K562 (cell line): Measurements from ENCODE around the gene RIMKLB.

ENCODE experiments used
- CEBPG ChIP-seq, 3 experiments: fragments of 200-800 bp in 1 of 3; sonication (Bioruptor generic) in 1 of 3; sonication (generic) in 1 of 3; formaldehyde crosslinking in 1 of 3; IDR thresholded peaks in 2 of 3; conservative IDR thresholded peaks in 1 of 3; 2 replicates each; pipeline versions ENCODE4 v1.6.1 to v1.8.0; 2016 to 2022; ENCODE audit warnings: missing compliant biosample characterization in 2 of 3, missing genetic modification characterization in 2 of 3, mild to moderate bottlenecking in 1 of 3, missing genetic modification reagents in 1 of 3
- EP300 ChIP-seq: IDR thresholded peaks from 2 replicates; pipeline ENCODE4 v1.6.1; 2012; ENCODE audit warnings: low read length, improper control_type of control experiment
- FOXA1 ChIP-seq: fragments of 450-650 bp; IDR thresholded peaks from 2 replicates; pipeline ENCODE4 v1.6.1; 2016; ENCODE audit warnings: mild to moderate bottlenecking, borderline replicate concordance
- JUN ChIP-seq, 2 experiments: sonication (generic) in 1 of 2; formaldehyde crosslinking in 1 of 2; IDR thresholded peaks; 2 replicates each; pipeline versions ENCODE4 v1.6.1 to v1.8.0; 2012 to 2022; ENCODE audit warnings: borderline replicate concordance in 2 of 2, mild to moderate bottlenecking in 2 of 2, improper control_type of control experiment in 1 of 2, low read depth in 1 of 2, low read length in 1 of 2, missing genetic modification reagents in 1 of 2
- POLR2A ChIP-seq: fragments of 450-650 bp; conservative IDR thresholded peaks from 2 replicates; pipeline ENCODE4 v1.6.1; 2016
- RAD51 ChIP-seq: fragments of 450-650 bp; IDR thresholded peaks from 2 replicates; pipeline ENCODE4 v1.7.1; 2016; ENCODE audit warnings: low read depth, mild to moderate bottlenecking, borderline replicate concordance
- SAP30 ChIP-seq: fragments of 200-600 bp; sonication (generic); IDR thresholded peaks from 2 replicates; pipeline ENCODE4 v1.6.1; 2012; ENCODE audit warnings: borderline replicate concordance, low read depth, mild to moderate bottlenecking, moderate library complexity, low read length, control low read depth, inconsistent platforms; ENCODE audit not compliant: insufficient read depth, poor library complexity, severe bottlenecking
- SETDB1 ChIP-seq: IDR thresholded peaks from one replicate; pipeline ENCODE4 v1.6.1; 2012; ENCODE audit warnings: low read length, control low read depth, inconsistent platforms
- SMARCB1 ChIP-seq: IDR thresholded peaks from 2 replicates; pipeline ENCODE4 v1.6.1; 2011; ENCODE audit warnings: improper control_type of control experiment, low read depth; ENCODE audit not compliant: insufficient read length
- TARDBP ChIP-seq: fragments of 450-650 bp; IDR thresholded peaks from 2 replicates; pipeline ENCODE4 v1.6.1; 2016
- YBX1 ChIP-seq: fragments of 450-650 bp; IDR thresholded peaks from 2 replicates; pipeline ENCODE4 v1.7.1; 2016; ENCODE audit warnings: mild to moderate bottlenecking
- TF ChIP-seq, protein P1 (sequence below), 3 experiments: IDR thresholded peaks in 2 of 3; conservative IDR thresholded peaks in 1 of 3; 2 replicates each; pipeline ENCODE4 v1.5.1; 2011 to 2012; ENCODE audit warnings: low read length in 3 of 3, mild to moderate bottlenecking in 3 of 3, control low read depth in 2 of 3, improper control_type of control experiment in 1 of 3, inconsistent platforms in 1 of 3, low read depth in 1 of 3, mixed read lengths in 1 of 3, moderate library complexity in 1 of 3; ENCODE audit not compliant: insufficient read depth in 2 of 3
- TF ChIP-seq, protein P2 (sequence below): sonication (generic); formaldehyde crosslinking; IDR thresholded peaks from 2 replicates; pipeline ENCODE4 v1.8.1; 2023; ENCODE audit warnings: mild to moderate bottlenecking, missing genetic modification reagents
- TF ChIP-seq, protein P3 (sequence below), 2 experiments: fragments of 450-650 bp; formaldehyde crosslinking in 1 of 2; IDR thresholded peaks; 2 replicates each; pipeline versions ENCODE4 v1.4.0 to v1.6.1; 2014 to 2020; ENCODE audit warnings: mild to moderate bottlenecking in 2 of 2, borderline replicate concordance in 1 of 2, low read depth in 1 of 2

DNA sequence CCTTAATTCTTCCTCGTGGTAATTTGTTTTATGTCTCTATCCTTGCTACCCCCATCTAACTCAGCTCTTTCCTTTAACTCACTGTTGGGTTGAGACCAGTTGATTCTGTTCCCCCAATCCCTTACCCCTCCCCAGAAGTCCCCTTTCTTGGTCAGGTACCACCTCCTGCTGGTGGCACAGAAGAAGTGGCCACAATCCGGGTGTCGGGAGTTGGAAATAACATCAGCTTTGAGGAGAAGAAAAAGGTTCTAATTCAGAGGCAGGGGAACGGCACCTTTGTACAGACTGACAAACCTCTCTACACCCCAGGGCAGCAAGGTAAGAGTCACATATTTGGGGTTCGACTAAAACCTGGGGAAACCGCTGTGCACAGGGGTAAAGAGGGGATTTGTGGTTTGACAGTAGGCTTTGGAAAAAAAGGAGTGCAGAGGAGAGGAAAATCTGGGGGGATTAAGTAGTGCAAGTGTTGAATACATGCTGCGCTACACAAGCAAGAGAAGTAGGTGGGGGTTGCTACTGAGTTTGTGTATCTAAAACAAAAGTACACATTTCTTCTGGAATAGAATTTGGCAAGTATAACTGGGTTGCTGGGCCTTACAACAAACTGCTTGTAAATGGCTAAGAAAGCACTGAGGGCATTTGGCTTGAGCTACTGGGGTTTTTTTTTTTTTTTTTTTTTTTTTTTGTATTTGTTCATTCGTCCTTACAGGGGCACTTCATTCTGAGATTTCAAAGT lies 125.9 kb downstream of the RIMKLB start:
- TF ChIP-seq TARDBP (no peak), YBX1 (no peak), POLR2A (no peak), SAP30 (no peak), EP300 (no peak), JUN (IDR thresholded peaks at IDR 0.05; ENCODE audit: borderline replicate concordance, low read depth, low read length) (no peak), JUN (CRISPR knock-in tag; IDR thresholded peaks at IDR 0.05; ENCODE audit: borderline replicate concordance) (no peak), SMARCB1 (no peak), FOXA1 (no peak), CEBPG (CRISPR knock-in tag; IDR thresholded peaks at IDR 0.05) (no peak), CEBPG (tag; conservative IDR thresholded peaks at IDR 0.05 in 1 of 2, IDR thresholded peaks at IDR 0.05 in 1 of 2) (no peak), RAD51 (no peak), SETDB1 (no peak)
- TF ChIP-seq, protein P1, sequence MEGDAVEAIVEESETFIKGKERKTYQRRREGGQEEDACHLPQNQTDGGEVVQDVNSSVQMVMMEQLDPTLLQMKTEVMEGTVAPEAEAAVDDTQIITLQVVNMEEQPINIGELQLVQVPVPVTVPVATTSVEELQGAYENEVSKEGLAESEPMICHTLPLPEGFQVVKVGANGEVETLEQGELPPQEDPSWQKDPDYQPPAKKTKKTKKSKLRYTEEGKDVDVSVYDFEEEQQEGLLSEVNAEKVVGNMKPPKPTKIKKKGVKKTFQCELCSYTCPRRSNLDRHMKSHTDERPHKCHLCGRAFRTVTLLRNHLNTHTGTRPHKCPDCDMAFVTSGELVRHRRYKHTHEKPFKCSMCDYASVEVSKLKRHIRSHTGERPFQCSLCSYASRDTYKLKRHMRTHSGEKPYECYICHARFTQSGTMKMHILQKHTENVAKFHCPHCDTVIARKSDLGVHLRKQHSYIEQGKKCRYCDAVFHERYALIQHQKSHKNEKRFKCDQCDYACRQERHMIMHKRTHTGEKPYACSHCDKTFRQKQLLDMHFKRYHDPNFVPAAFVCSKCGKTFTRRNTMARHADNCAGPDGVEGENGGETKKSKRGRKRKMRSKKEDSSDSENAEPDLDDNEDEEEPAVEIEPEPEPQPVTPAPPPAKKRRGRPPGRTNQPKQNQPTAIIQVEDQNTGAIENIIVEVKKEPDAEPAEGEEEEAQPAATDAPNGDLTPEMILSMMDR (IDR thresholded peaks at IDR 0.05 in 2 of 3, conservative IDR thresholded peaks at IDR 0.05 in 1 of 3; ENCODE audit: insufficient read depth in 2 of 3, low read depth in 1 of 3, low read length in 3 of 3) = peak; percentile 79 to 81 (median 79)
- TF ChIP-seq, protein P2, sequence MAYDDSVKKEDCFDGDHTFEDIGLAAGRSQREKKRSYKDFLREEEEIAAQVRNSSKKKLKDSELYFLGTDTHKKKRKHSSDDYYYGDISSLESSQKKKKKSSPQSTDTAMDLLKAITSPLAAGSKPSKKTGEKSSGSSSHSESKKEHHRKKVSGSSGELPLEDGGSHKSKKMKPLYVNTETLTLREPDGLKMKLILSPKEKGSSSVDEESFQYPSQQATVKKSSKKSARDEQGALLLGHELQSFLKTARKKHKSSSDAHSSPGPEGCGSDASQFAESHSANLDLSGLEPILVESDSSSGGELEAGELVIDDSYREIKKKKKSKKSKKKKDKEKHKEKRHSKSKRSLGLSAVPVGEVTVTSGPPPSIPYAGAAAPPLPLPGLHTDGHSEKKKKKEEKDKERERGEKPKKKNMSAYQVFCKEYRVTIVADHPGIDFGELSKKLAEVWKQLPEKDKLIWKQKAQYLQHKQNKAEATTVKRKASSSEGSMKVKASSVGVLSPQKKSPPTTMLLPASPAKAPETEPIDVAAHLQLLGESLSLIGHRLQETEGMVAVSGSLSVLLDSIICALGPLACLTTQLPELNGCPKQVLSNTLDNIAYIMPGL (CRISPR knock-in tag) = no peak
- TF ChIP-seq, protein P3, sequence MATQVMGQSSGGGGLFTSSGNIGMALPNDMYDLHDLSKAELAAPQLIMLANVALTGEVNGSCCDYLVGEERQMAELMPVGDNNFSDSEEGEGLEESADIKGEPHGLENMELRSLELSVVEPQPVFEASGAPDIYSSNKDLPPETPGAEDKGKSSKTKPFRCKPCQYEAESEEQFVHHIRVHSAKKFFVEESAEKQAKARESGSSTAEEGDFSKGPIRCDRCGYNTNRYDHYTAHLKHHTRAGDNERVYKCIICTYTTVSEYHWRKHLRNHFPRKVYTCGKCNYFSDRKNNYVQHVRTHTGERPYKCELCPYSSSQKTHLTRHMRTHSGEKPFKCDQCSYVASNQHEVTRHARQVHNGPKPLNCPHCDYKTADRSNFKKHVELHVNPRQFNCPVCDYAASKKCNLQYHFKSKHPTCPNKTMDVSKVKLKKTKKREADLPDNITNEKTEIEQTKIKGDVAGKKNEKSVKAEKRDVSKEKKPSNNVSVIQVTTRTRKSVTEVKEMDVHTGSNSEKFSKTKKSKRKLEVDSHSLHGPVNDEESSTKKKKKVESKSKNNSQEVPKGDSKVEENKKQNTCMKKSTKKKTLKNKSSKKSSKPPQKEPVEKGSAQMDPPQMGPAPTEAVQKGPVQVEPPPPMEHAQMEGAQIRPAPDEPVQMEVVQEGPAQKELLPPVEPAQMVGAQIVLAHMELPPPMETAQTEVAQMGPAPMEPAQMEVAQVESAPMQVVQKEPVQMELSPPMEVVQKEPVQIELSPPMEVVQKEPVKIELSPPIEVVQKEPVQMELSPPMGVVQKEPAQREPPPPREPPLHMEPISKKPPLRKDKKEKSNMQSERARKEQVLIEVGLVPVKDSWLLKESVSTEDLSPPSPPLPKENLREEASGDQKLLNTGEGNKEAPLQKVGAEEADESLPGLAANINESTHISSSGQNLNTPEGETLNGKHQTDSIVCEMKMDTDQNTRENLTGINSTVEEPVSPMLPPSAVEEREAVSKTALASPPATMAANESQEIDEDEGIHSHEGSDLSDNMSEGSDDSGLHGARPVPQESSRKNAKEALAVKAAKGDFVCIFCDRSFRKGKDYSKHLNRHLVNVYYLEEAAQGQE (IDR thresholded peaks at IDR 0.05; ENCODE audit: borderline replicate concordance) = peak; percentile 78
- TF ChIP-seq, protein P3 (CRISPR knock-in tag; IDR thresholded peaks at IDR 0.05; ENCODE audit: low read depth) = no peak
